ENCODE results near the gene POMT1.

- TF ChIP-seq CTCF (IDR thresholded peaks at IDR 0.05; ENCODE audit: low read depth, low read length) (no peak), EZH2phosphoT487 (IDR thresholded peaks at IDR 0.05; ENCODE audit: low read depth) (no peak)
Measured at GRCh38 chr9:131511880-131512279, 9.2 kb downstream of the POMT1 start.
